Right renal pelvis (tissue), 4 donors: ENCODE results near the gene RASGRF2. TPM values are rescaled to one million over a fixed set of nuclear protein-coding genes. Genes with fewer than 3 reads are reported as not detected.
A peak's percentile ranks its signal among the peaks of the same experiment; 100 is the strongest.

Experiments used
- DNase-seq, 4 donors: peaks; one replicate each; pipeline ENCODE4 v3.0.0-alpha.2; 2013; ENCODE audit warnings: low read depth in 4 of 4, low spot score in 3 of 4, missing footprints in 1 of 4
- polyA plus RNA-seq, 4 donors: library from polyadenylated mRNA; unstranded; fragments of 120-200 nt; gene quantifications; one replicate each; pipeline ENCODE4 v1.2.1, GENCODE V29; 2013; ENCODE audit not compliant: insufficient read length in 4 of 4

RASGRF2 gene
- polyA plus RNA-seq, 4 donors, result 1.5 to 2.5 (median 2.2) TPM

GRCh38 chr5:81226949-81227348, 266.8 kb downstream of the RASGRF2 start:
- DNase-seq, result no peak

GRCh38 chr5:81228084-81228483, 267.9 kb downstream of the RASGRF2 start:
- DNase-seq, result no peak

GRCh38 chr5:81230416-81230815, 270.3 kb downstream of the RASGRF2 start:
- no peak for DNase-seq

DNA sequence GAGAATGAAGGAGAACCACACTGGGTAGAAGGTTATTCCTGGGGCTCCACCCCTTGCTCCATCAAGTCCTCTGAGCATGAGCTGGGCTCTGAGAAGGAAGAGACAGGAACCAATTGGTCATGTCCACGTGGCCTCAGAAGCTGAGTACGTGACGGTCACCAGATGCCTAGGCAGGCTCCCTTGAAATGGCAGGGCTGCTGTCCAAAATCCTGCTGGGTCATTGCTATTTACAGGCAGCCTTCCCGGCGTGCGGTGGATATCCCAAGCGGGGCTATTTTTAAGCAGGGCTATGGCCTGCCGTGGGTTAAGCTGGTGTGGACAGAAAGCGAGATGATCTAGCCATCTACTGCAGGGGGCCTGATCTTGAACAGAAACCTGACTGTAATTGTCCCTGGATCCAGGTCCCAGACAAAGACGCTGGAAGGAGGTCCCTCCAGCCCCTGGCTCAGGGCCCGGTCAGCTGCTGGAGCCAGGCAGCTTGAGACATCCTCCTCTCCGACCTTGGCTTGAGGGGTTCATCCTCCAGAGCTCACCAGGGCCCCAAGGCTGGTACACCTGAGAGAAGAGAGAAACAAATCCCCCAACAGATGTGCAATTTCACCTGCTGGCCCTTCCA, 272.4 kb downstream of the RASGRF2 start:
- no peak for DNase-seq

- peak; percentile 32 to 57 (median 38) for DNase-seq
Measured at GRCh38 chr5:81233080-81233634, 273.0 kb downstream of the RASGRF2 start, which contains the start of gene CKMT2. TSS of gene CKMT2 (plus strand) at chr5:81233322. CDS start at chr5:81251133, 17,811 bp downstream.

DNA sequence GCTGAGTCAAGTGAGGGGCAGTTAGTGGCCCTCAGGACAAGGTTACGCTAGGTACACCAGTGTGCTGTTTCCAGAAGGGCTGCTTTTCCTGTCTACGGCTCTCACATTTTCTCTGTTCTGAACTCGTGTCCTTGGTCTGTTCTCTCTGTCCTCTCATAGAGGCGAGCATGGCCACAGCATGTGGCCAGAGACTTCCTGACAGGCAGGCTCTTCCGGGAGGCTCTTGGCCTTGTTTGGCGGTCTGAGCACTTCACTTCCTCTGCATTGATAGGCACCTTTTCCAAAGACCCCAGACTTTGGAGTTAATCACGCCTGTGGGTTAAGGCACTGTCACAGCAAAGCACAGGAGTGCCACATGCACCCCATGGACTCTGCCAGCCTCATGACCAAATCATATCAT, 274.1 kb downstream of the RASGRF2 start:
- DNase-seq, result no peak

DNA sequence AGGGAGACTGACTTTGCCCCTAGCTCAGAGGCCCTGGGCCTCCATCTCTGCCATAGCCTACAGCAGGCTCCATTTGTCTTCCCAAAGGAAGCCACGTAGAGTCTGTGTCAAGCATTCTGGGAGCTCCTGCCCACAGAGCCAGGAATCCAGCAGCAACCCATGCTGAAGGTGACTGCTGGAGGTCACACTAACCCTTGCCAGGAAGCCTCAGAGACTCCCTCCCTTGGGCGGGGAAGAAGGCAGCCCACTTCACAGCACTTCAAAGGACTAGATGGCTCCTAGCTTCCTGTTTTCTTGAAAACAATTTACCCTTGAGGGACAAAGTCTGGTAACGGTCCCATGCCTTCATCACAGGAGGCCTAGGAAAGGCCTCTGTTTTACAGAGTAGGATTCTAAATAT, 274.6 kb downstream of the RASGRF2 start:
- DNase-seq, result no peak

DNA sequence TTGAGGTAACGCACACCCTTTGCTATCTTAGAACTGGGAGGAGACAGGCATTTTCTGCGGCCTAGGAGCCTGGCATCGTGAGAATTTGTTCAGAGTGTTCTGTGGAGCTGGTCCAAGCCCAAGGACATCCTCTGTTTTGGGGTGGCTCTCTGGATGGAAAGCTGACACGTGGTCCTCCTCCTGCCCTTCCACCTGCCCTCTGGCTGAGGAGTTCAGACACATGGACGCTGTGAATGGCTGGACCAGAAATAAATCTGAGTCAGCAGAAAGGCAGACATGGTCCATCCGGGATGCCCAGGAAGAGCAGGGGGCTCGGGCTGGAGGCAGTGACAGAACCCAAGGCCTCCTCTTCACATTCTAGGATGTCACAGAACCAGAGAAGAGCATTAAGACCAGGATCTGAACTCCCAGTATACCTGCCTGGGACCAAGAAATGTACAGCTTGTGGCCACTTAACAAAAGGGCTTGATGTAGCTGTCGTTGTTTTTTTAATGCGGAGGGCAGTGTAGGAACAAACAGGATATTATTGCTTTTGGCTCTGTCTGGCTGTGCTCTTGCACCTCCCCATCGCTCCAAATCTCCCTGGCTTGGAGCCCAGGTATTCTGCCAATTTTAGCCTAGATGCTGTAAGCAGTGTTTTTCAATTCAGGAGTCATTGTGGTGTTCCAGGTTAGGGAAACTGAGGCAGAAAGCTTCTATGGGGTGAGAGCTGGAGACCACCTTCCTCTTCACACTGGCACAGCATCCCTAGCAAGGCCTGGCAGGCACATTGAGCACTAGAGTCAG, 275.3 kb downstream of the RASGRF2 start:
- no peak for DNase-seq

DNA sequence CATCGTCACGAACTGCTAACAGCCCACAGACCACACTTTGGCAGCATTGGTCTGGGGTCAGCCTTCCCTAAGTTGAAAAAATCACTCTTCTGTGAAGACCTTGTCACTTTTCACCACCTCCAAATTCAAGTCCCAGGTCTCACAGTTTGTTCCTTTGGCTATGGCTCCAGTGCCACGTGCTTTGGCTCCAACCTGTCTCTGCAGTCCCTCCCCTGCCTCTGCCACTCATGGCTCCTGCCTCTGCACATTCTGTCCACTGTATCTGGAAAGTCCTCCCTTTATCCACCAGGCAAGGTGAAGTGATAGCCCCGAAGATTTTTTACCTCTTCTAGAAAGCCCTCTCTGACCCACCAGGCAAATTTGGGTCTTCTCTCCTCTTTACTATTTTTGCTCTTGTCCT, 278.3 kb downstream of the RASGRF2 start:
- DNase-seq, result no peak

- DNase-seq, result no peak
Measured at GRCh38 chr5:81239613-81240012, 279.4 kb downstream of the RASGRF2 start.

DNA sequence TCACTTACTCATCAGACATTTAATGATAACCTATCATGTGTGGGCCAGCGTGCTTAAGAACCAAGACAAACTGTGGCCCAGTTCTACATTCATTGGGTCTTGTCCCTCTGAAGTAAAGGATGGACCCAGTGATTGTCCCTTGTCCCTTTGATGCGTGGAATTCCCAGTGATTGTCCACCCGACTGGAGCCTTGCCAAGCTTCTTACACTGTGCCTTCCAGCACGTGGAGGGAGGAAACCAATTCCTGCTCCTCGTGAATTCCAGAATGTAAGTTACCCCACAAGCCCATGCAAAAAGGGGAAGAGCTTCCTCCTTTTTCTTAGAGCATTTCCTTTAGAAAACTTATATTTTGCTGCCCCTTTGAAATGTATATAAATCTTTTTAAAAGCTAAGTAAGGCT, 280.8 kb downstream of the RASGRF2 start:
- DNase-seq, result no peak

DNA sequence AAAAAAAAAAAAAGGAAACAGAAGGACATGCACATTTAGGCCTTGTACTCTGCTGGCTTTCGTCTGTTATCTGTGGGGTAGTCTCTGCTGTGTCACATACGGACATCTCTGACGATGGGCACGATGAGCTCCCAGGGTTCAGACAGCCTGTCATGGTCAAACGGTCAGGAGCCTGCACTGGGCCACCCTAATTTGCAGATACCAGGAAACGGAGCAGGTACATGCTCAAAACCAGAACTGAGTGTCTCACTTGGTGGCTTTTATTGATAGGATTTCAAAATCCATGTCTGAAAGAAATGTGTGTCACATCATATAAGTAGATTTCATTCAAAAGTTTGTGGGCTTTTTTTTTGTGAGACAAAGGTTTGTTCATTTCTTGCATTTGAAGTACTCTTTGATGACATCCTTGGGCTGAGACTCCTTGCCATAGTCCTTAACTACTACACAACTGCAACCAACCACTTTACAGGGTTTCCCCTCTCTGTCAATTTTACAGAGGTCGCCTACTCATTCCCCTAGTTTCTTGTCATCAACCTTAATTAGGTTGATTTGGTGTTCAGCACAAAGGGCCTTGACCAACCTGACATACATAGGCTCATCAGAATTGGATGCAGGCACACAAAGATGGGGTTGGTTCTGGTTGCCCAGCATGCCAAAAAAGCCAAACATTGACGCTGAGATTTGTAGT, 281.9 kb downstream of the RASGRF2 start:
- no peak for DNase-seq

DNA sequence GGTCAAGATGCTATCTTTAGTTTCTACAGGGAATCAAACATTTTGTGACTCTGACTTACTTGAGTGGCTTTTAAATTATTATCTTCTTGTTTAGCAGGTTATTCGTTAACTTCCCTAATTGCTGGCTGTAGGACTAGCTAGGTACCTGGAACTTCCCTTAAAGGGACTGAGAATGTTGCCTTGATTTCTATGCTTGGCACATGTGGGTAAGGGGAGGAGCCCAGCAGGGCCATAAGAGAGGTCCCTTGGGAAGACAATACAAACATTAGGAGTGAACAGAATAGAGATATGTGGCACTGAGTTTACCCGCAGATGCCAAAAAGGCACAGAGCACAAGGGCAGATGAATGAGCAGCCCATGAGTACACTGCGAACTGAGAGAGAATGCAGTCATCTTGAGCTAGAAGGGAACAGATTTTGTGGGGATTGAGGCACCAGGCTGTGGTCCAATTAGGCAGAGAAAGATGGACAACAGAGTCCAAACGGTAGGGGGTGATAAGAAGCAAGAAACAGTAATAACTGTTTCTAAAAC, 282.8 kb downstream of the RASGRF2 start:
- no peak for DNase-seq

- DNase-seq, result no peak
Measured at GRCh38 chr5:81244451-81244850, 284.3 kb downstream of the RASGRF2 start.

- DNase-seq, result no peak
Measured at GRCh38 chr5:81245871-81246235, 285.7 kb downstream of the RASGRF2 start.

DNA sequence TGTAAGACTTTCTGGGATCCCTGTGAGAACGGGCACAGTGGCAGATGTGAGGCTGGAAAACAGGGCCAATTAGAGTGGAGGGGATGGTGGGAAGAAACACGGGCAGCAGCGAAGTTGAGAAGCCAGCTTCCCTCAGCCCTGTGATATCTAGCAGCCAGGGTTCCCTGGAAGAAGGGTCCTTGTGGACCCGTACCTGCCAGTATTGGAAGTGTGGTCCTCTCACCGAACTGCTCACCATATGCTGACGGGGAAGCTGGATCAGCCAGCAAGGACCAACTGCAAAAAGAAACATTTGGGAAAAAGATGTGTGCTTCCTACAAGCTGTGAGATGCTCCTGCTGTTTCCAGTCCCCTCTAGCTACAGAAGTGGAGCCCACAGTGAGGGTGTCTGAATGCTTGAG, 286.5 kb downstream of the RASGRF2 start:
- DNase-seq, result no peak

- no peak for DNase-seq
Measured at GRCh38 chr5:81247441-81247972, 287.3 kb downstream of the RASGRF2 start.

DNA sequence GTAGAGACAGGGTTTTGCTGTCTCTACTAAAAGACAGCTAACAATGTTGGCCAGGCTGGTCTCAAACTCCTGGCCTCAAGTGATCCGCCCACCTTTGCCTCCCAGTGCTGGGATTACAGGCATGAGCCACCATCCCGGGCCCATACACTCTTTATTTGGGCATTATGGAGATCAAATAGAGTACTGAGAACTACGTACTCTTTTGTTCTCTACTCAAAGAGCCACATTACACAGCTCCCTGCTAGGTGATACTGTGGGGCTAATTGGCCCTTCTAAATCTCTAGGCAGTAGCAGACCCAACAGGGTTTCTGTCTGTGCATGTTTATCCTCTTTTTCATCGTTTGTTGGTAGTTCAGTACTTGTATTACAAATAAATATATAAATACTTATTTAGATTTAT, 289.1 kb downstream of the RASGRF2 start:
- no peak for DNase-seq

DNA sequence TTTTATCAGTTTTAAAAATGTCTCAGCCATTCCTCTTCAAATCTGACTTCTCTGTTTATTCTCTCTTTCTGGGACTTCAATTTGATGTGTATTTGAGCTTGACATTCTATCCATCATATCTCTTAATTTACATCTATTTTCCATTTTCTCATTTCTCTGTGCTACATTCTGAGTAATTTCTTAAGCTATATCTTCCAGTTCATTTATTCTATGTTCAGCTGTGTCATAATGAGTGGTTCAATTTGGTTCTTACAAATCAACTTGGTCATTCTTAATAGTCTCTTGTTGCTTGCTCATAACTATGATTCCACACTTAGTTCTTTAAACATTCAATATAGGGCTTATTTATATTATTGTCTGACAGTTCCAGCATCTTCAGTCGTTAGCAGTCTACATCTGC, 289.8 kb downstream of the RASGRF2 start:
- no peak for DNase-seq

DNA sequence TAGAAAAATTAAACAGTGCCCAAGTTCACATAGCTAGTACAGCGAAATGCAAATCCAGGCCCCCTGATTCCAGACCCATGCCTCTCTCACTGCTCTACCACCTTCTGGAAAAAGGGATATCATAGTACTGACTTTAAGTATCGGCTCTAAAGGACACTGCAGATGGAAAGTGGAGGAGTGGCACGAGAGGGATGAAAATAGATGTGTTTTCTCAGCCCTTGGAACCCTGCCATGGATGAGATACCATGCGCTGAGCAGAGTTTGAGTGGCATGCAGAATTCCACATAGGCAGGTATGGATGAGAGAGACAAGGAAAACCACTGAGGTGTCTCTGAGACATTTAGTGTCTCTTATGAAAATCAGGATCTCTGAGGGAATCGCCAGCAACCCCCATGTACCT, 291.8 kb downstream of the RASGRF2 start:
- DNase-seq, result no peak

- DNase-seq, result no peak
Measured at GRCh38 chr5:81252904-81253303, 292.7 kb downstream of the RASGRF2 start.
